Skeletal muscle tissue (tissue), 4 donors: Measurements from ENCODE around the gene PRR18. TPM values are rescaled to one million over a fixed set of nuclear protein-coding genes. Genes with fewer than 3 reads are reported as not detected.
A peak's percentile ranks its signal among the peaks of the same experiment; 100 is the strongest.

ENCODE experiments used
- H3K27ac ChIP-seq: one replicate; pipeline ENCODE4 v1.7.0; 2013; ENCODE audit warnings: mild to moderate bottlenecking, low read depth, low read length, inconsistent platforms
- H3K27me3 ChIP-seq, 3 donors: one replicate each; pipeline ENCODE4 v1.7.0; 2013; ENCODE audit warnings: low read length in 3 of 3; ENCODE audit not compliant: control insufficient read depth in 3 of 3, insufficient read depth in 3 of 3
- H3K36me3 ChIP-seq, 3 donors: one replicate each; pipeline ENCODE4 v1.7.0; 2013; ENCODE audit warnings: low read length in 3 of 3; ENCODE audit not compliant: control insufficient read depth in 3 of 3, insufficient read depth in 3 of 3
- H3K4me1 ChIP-seq, 3 donors: one replicate each; pipeline ENCODE4 v1.7.0; 2013; ENCODE audit warnings: low read length in 3 of 3, mild to moderate bottlenecking in 3 of 3; ENCODE audit not compliant: control insufficient read depth in 3 of 3, insufficient read depth in 3 of 3
- H3K4me3 ChIP-seq, 3 donors: one replicate each; pipeline ENCODE4 v1.7.0; 2013; ENCODE audit warnings: low read length in 3 of 3
- H3K9ac ChIP-seq, 3 donors: one replicate each; pipeline ENCODE4 v1.7.0; 2013; ENCODE audit warnings: low read length in 3 of 3, mild to moderate bottlenecking in 3 of 3, moderate library complexity in 2 of 3, low read depth in 1 of 3
- H3K9me3 ChIP-seq, 3 donors: one replicate each; pipeline ENCODE4 v1.7.0; 2013; ENCODE audit warnings: low read length in 3 of 3; ENCODE audit not compliant: control insufficient read depth in 3 of 3
- total RNA-seq: library from RNA; depleted of rRNA; stranded (reverse); fragments of >200 nt; gene quantifications from one replicate; pipeline ENCODE4 v1.2.3, GENCODE V29; 2014
- donor health status: Osteomylitis.

PRR18 gene, protein sequence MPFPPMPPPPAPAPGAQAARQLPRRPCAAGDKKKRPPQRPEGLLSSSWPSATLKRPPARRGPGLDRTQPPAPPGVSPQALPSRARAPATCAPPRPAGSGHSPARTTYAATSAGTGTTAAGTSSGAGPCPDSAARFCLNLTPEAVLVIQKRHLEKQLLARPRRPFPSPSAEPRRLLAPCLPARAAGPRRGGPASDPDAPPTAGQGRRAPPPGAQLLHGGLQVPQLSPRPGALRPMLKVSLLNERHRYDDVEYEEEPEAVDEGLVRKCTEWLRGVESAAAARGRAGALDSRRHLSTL
- total RNA-seq: 0.52 TPM

DNA sequence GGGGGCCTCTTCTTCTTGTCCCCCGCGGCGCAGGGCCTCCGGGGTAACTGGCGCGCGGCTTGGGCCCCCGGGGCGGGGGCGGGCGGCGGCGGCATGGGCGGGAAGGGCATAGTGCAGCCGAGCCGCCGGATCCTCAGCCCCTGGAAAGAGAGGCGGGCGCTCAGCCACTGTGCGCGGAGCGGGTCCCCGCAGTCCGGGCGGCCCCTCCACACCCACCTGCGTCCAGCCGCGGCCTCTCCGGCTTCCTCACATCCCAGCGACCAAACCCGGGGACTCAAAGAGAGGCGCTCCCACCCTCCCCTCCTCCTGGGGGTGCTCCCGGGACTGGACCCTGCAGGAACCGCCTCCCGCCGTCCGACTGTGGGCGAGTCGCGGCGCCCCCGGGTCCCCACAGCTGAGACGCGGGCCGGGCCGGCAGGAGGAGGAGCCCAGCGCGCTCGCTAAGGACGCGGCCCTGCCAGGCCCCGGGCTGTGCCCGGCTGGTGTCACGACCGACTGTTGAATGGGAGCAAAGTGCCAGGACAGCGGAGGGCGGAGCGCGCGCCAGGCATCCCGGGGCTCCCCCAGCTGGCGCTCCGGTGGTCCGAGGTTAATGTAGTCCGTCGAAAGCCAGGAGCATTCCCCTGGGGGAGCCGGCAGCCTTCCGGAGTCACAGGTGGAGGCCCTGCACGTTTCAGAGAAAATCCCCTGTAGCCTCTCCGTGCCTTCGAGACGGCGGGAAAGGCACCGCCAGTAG lies at the start of gene PRR18:
TSS of gene PRR18 (minus strand) at position 360 of the 736 bp plus-strand sequence. CDS start at position 110, 250 bp downstream.
- Histone ChIP-seq H3K27me3 (peaks cover 26 to 55% (median 35%) of the 10 kb centered on the region in 3 donors), H3K36me3 (no peaks in the 10 kb centered on the region), H3K4me3 (peak within 1 kb of the TSS in 2 of 3 donors; percentile 49 to 54), H3K27ac (no peak within 1 kb of the TSS), H3K9ac (peak within 1 kb of the TSS; percentile 20 to 54 (median 50)), H3K9me3 (no peaks in the 10 kb centered on the region), H3K4me1 (peaks cover 0 to 4% (median 2%) of the 10 kb centered on the region in 3 donors)

DNA sequence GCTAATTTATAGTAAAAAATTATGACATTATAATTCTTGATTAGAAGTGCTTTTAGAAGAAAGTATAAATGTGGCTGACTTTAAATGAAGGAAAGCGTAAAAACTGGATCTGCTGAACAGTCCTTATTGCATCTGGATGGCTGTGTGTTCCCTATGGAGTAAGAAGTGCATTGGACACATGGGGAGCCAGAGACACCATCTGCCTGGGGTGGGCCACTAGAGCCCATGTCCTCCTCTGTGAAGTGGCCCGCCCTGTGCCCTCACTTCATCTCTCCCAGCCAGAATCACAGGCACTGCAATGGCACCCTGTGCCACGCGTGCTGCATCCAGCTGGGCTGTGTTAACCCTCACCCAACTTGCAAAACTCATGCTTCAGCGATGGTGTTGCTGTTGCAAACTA lies 47.4 kb upstream of the PRR18 start:
- no peaks in the 10 kb centered on the region for H3K9me3 ChIP-seq
- H3K4me1 ChIP-seq: peaks cover 3 to 8% (median 4%) of the 10 kb centered on the region in 3 donors
- H3K27me3 ChIP-seq: peaks cover 0 to 5% (median 0%) of the 10 kb centered on the region in 3 donors
- no peak overlapping the region for H3K27ac ChIP-seq
- no peaks in the 10 kb centered on the region for H3K36me3 ChIP-seq
- H3K9ac ChIP-seq: no peak overlapping the region
- no peak overlapping the region for H3K4me3 ChIP-seq

DNA sequence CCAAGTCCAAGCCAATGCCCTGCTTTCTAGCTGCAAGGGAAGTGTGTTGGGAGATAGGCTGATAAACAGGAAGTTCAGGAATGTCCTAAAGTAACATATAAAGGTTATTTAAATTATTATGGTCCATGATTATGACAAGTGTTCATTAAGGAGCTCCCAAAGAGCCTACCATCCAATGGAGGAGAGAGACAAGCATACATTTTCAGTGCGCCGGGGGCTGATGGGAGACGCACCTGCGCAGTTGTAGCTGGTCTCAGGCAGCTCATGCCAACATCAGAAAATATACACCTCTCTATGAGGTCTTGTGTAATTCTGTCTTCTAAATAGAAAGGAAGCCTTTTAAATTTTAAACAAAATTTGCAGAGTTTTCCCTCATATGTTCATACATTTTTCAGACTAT lies 46.8 kb upstream of the PRR18 start:
- Histone ChIP-seq H3K9ac (no peak overlapping the region), H3K36me3 (no peaks in the 10 kb centered on the region), H3K4me3 (no peak overlapping the region), H3K4me1 (peaks cover 0 to 3% (median 0%) of the 10 kb centered on the region in 3 donors), H3K27me3 (peaks cover 0 to 5% (median 0%) of the 10 kb centered on the region in 3 donors), H3K9me3 (no peaks in the 10 kb centered on the region), H3K27ac (no peak overlapping the region)

DNA sequence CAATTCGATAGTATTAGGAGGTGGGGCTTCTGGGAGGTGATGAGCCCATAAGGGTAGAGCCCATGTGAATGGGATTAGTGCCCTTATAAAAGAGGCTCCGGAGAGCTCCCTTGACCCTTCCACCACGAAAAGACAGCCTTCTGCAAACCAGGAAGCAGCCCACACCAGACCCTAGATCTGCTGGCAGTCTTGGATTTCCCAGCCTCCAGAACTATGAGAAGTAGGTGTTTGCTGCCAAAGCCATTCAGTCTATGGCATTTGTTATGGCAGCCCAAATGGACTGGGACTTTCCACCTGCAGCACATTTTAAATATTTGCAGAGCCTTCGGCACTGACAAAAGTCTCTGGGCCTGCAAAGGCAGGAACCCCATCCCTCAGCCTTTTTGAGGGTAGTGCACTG lies 46.0 kb upstream of the PRR18 start:
- Histone ChIP-seq H3K36me3 (no peaks in the 10 kb centered on the region), H3K27me3 (peaks cover 0 to 5% (median 0%) of the 10 kb centered on the region in 3 donors), H3K4me1 (peaks cover 0 to 3% (median 0%) of the 10 kb centered on the region in 3 donors), H3K4me3 (no peak overlapping the region), H3K9me3 (no peaks in the 10 kb centered on the region), H3K27ac (no peak overlapping the region), H3K9ac (no peak overlapping the region)

DNA sequence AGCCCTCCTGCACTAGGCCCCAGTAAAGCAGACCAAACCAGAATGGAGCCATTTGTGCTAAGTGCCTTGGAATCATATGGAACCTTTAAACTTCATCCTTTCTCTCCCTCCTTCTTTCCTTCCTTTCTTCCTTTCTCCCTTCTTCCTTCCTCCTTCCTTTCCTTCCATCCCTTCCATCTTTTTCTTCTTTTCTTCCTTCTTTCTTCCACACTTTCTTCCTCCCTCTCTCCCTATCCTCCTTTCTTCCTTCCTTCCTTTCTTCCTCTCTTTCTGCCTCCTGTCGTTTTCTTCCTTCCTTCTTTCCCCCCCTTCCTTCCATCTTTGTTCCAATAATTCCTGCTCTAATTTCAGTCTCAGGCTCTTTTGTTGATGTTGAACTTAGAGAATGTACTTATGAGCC lies 45.3 kb upstream of the PRR18 start:
- Histone ChIP-seq H3K4me3 (no peak overlapping the region), H3K27ac (no peak overlapping the region), H3K27me3 (peaks cover 0 to 5% (median 0%) of the 10 kb centered on the region in 3 donors), H3K9ac (no peak overlapping the region), H3K9me3 (no peaks in the 10 kb centered on the region), H3K4me1 (peaks cover 0 to 3% (median 0%) of the 10 kb centered on the region in 3 donors), H3K36me3 (no peaks in the 10 kb centered on the region)

DNA sequence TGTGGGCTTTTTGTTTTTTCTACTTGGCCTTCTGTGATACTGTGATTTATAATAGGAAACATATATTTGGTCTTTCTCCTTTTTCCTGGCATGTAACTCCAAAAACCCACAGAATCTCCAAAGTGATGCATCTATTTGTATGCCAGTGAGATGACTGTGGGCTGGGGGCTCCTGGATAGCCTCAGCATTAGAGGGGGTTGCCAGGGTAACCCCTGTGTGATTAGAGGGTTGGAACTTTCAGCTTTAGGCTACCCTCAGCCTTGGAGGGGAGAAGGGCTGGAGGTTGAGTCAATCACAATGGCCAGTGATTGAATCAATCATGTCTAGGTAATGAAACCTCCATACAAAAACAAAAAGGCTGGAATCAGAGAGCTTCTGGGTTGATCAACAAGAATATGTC lies 44.7 kb upstream of the PRR18 start:
- Histone ChIP-seq H3K9ac (no peak overlapping the region), H3K9me3 (no peaks in the 10 kb centered on the region), H3K4me3 (no peak overlapping the region), H3K27me3 (peaks cover 0 to 5% (median 0%) of the 10 kb centered on the region in 3 donors), H3K36me3 (no peaks in the 10 kb centered on the region), H3K4me1 (peaks cover 0 to 3% (median 0%) of the 10 kb centered on the region in 3 donors), H3K27ac (no peak overlapping the region)

DNA sequence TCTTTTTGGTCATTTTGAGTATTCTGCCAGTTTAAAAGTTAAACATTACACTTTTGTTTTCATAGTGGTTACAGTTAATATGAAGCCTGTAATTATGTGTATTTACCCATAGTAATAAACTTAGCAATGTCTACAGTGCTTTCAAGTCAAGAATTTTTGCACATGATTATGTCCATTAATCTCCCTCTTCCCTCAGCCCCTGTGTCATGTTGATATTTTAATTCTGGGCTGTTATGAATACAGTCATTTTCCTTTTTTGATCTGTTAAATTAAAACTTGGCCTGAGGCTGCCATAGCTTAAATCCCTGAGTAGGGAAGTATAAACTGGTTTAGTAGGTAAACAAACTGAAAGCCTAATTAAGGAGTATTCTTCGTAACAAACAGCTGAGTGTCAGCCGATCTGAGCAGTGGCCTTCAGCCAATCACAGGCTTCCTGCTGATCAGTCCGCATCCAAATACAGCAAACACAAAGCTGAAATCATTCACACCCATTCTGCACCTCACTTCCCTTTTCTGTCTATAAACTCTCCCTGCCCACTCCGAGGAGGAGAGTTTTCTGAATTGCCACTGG lies 43.6 kb upstream of the PRR18 start:
- no peaks in the 10 kb centered on the region for H3K36me3 ChIP-seq
- peaks cover 0 to 3% (median 0%) of the 10 kb centered on the region in 3 donors for H3K4me1 ChIP-seq
- no peaks in the 10 kb centered on the region for H3K9me3 ChIP-seq
- peak overlapping the region in 2 of 3 donors; percentile 32 to 42 for H3K4me3 ChIP-seq
- peaks cover 0 to 5% (median 0%) of the 10 kb centered on the region in 3 donors for H3K27me3 ChIP-seq
- peak overlapping the region in 1 of 3 donors; percentile 40 for H3K9ac ChIP-seq
- H3K27ac ChIP-seq: no peak overlapping the region

DNA sequence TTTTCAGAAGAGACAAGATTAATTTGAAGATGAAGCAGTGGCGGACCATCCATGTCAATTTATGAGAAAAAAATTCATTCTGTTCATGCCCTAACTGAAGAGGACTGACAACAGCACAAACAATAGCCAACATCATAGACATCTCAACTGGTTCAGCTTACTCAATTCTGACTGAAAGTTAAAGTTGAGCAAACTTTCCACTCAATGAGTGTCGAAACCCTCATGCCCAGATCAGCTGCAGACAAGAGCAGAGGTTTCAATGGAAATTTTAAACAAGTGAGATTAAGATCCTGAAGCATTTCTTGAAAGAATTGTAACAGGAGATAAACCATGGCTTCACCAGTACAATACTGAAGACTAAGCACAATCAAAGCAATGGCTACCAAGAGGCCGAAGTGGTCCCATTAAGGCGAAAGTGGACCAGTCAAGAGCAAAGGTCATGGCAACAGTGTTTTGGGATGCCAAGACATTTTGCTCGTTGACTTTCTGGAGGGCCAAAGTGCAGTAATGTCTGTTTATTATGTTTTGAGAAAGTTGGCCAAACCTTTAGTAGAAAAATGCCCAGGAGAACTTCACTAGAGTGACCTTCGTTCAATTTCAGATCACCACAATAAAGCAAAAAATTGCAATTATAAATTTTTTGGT lies 40.2 kb upstream of the PRR18 start:
- Histone ChIP-seq H3K4me1 (peaks cover 1 to 3% (median 2%) of the 10 kb centered on the region in 3 donors), H3K9me3 (no peaks in the 10 kb centered on the region), H3K4me3 (no peak overlapping the region), H3K9ac (no peak overlapping the region), H3K27me3 (no peaks in the 10 kb centered on the region), H3K36me3 (no peaks in the 10 kb centered on the region), H3K27ac (no peak overlapping the region)

DNA sequence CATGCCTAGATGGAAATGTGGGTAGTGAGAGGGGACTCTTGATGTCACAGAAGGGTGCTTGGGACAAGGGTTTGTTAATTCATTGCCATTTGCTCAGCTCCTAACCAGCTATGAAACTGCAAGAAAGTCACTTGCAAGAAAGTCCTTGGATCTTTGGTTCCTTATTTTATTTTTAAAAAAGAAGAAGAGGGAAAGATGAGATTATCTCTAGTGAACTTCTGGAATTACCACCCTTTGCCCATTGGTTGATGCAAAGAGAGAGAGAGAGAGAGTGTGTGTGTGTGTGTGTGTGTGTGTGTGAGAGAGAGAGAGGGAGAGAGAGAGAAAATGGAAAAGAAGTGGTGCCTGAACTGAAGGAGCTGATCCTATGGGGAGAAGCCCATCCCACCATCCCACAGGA lies 38.8 kb upstream of the PRR18 start:
- no peak overlapping the region for H3K9ac ChIP-seq
- no peaks in the 10 kb centered on the region for H3K36me3 ChIP-seq
- no peak overlapping the region for H3K4me3 ChIP-seq
- H3K9me3 ChIP-seq: no peaks in the 10 kb centered on the region
- no peaks in the 10 kb centered on the region for H3K27me3 ChIP-seq
- H3K27ac ChIP-seq: no peak overlapping the region
- peaks cover 4 to 12% (median 8%) of the 10 kb centered on the region in 3 donors for H3K4me1 ChIP-seq
